DND-41 (cell line): ENCODE measurements around the gene ABHD17A.

Experiments used
- ATAC-seq: fragments of 200-7000 bp; cut with Tn5 transposase; 3 replicates; pipeline ENCODE4 v1.9.1; 2021; ENCODE audit warnings: low read depth; ENCODE audit not compliant: insufficient read depth
- DNase-seq: peaks from one replicate; pipeline ENCODE4 v3.0.0-alpha.2; 2020
- H2AFZ ChIP-seq: 2 replicates; pipeline ENCODE4 v1.6.0; 2012; ENCODE audit warnings: low read depth, low read length
- H3K27ac ChIP-seq: 2 replicates; pipeline ENCODE4 v1.5.1; 2012; ENCODE audit warnings: low read length, inconsistent platforms
- H3K27me3 ChIP-seq: fragments of 200-600 bp; sonication (generic); 2 replicates; pipeline ENCODE4 v1.6.0; 2012; ENCODE audit warnings: low read length, mild to moderate bottlenecking, inconsistent platforms; ENCODE audit not compliant: insufficient read depth, poor library complexity
- H3K36me3 ChIP-seq: 2 replicates; pipeline ENCODE4 v1.5.1; 2012; ENCODE audit warnings: low read length, inconsistent platforms; ENCODE audit not compliant: insufficient read depth
- H3K4me1 ChIP-seq: 2 replicates; pipeline ENCODE4 v1.5.1; 2012; ENCODE audit warnings: mild to moderate bottlenecking, low read length; ENCODE audit not compliant: insufficient read depth
- H3K4me2 ChIP-seq: 2 replicates; pipeline ENCODE4 v1.6.0; 2012; ENCODE audit warnings: mild to moderate bottlenecking, moderate library complexity, low read length, inconsistent platforms; ENCODE audit not compliant: insufficient read depth
- H3K4me3 ChIP-seq, 2 experiments: fragments of 200-600 bp in 1 of 2; shearing (Covaris generic) in 1 of 2; 2 replicates each; pipeline ENCODE4 v1.5.1; 2012 to 2016; ENCODE audit warnings: inconsistent platforms in 2 of 2, low read length in 2 of 2, mild to moderate bottlenecking in 2 of 2, low read depth in 1 of 2, moderate library complexity in 1 of 2
- H3K79me2 ChIP-seq: 2 replicates; pipeline ENCODE4 v1.6.0; 2012; ENCODE audit warnings: low read length, inconsistent platforms; ENCODE audit not compliant: insufficient read depth
- H3K9ac ChIP-seq: 2 replicates; pipeline ENCODE4 v1.6.0; 2012; ENCODE audit warnings: low read depth, mild to moderate bottlenecking, inconsistent platforms, low read length, moderate library complexity
- H3K9me3 ChIP-seq: 2 replicates; pipeline ENCODE4 v1.5.1; 2012; ENCODE audit warnings: low read length, moderate library complexity, mild to moderate bottlenecking, inconsistent platforms; ENCODE audit not compliant: insufficient read depth, severe bottlenecking
- H4K20me1 ChIP-seq: 2 replicates; pipeline ENCODE4 v1.6.0; 2012; ENCODE audit warnings: low read length; ENCODE audit not compliant: insufficient read depth
- EZH2 ChIP-seq: IDR thresholded peaks from 3 replicates; pipeline ENCODE4 v1.6.1; 2012; ENCODE audit warnings: borderline replicate concordance, low read depth, mild to moderate bottlenecking, moderate library complexity, low read length, inconsistent platforms; ENCODE audit not compliant: severe bottlenecking
- TF ChIP-seq, protein P1 (sequence below): IDR thresholded peaks from 2 replicates; pipeline ENCODE4 v1.5.1; 2012; ENCODE audit warnings: borderline replicate concordance, low read length, moderate library complexity, mild to moderate bottlenecking; ENCODE audit not compliant: poor library complexity, severe bottlenecking; ENCODE audit errors: extremely low read depth

Gene ABHD17A

DNA sequence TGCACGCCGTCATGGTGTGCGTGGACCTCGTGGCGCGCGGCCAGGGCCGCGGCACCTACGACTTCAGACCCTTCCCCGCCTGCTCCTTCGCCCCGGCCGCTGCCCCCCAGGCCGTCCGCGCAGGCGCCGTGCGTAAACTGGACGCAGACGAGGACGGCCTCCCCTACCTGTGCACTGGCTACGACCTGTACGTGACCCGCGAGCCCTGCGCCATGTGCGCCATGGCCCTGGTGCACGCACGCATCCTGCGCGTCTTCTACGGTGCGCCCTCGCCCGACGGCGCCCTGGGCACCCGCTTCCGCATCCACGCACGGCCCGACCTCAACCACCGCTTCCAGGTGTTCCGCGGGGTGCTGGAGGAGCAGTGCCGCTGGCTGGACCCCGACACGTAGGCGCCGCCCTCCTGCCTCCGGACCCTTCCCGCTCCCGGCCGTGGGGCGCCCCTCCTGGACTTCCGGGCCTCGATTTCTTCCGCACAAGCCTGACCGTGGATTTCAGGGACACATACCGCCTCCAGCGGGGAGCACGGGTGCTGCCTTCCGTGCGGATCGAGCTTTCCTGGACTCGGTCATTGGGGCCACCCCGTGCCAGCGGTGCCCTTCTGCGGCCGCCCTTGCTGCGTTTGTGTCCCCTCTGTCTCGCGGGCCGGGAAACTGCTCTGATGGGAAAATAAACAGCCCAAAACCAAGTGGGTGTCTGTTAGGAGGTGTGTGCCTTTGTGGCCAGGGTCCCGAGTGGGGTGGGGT, 27.6 kb upstream of the ABHD17A start:
- Histone ChIP-seq H3K4me2 (no peak overlapping the region), H4K20me1 (peaks cover 51% of the 10 kb centered on the region), H3K79me2 (peaks cover 66% of the 10 kb centered on the region), H3K4me3 (no peak overlapping the region), H3K27ac (no peak overlapping the region), H3K27me3 (no peaks in the 10 kb centered on the region), H2AFZ (no peak overlapping the region), H3K9me3 (no peaks in the 10 kb centered on the region), H3K4me1 (peaks cover 6% of the 10 kb centered on the region; the same call in 1 of the 2 replicates), H3K9ac (no peak overlapping the region), H3K36me3 (peaks cover 51% of the 10 kb centered on the region)
- DNase-seq (no peak), ATAC-seq (no peak)
- TF ChIP-seq EZH2 = no peak
- TF ChIP-seq, protein P1, sequence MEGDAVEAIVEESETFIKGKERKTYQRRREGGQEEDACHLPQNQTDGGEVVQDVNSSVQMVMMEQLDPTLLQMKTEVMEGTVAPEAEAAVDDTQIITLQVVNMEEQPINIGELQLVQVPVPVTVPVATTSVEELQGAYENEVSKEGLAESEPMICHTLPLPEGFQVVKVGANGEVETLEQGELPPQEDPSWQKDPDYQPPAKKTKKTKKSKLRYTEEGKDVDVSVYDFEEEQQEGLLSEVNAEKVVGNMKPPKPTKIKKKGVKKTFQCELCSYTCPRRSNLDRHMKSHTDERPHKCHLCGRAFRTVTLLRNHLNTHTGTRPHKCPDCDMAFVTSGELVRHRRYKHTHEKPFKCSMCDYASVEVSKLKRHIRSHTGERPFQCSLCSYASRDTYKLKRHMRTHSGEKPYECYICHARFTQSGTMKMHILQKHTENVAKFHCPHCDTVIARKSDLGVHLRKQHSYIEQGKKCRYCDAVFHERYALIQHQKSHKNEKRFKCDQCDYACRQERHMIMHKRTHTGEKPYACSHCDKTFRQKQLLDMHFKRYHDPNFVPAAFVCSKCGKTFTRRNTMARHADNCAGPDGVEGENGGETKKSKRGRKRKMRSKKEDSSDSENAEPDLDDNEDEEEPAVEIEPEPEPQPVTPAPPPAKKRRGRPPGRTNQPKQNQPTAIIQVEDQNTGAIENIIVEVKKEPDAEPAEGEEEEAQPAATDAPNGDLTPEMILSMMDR = no peak

DNA sequence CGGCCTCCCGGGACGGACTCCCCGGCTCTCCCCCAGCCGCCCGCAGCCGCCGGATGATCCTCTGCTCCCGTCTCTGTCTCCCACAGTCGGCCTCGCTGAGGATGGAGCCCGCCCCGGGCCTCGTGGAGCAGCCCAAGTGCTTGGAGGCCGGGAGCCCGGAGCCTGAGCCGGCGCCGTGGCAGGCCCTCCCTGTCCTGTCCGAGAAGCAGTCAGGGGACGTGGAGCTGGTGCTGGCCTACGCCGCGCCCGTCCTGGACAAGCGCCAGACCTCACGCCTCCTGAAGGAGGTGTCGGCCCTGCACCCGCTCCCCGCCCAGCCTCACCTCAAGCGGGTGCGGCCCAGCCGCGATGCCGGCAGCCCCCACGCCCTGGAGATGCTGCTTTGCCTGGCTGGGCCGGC, 26.7 kb upstream of the ABHD17A start:
- H2AFZ ChIP-seq = no peak overlapping the region
- TF ChIP-seq, protein P1 = no peak
- TF ChIP-seq EZH2 = no peak
- H3K4me3 ChIP-seq = no peak overlapping the region
- peaks cover 56% of the 10 kb centered on the region for H4K20me1 ChIP-seq
- no peaks in the 10 kb centered on the region for H3K9me3 ChIP-seq
- H3K4me1 ChIP-seq = peaks cover 8% of the 10 kb centered on the region; the same call in 1 of the 2 replicates
- no peak overlapping the region for H3K4me2 ChIP-seq
- H3K27me3 ChIP-seq = no peaks in the 10 kb centered on the region
- peaks cover 48% of the 10 kb centered on the region for H3K36me3 ChIP-seq
- H3K79me2 ChIP-seq = peaks cover 75% of the 10 kb centered on the region
- DNase-seq (no peak), ATAC-seq (no peak)
- H3K27ac ChIP-seq = no peak overlapping the region
- H3K9ac ChIP-seq = no peak overlapping the region

DNA sequence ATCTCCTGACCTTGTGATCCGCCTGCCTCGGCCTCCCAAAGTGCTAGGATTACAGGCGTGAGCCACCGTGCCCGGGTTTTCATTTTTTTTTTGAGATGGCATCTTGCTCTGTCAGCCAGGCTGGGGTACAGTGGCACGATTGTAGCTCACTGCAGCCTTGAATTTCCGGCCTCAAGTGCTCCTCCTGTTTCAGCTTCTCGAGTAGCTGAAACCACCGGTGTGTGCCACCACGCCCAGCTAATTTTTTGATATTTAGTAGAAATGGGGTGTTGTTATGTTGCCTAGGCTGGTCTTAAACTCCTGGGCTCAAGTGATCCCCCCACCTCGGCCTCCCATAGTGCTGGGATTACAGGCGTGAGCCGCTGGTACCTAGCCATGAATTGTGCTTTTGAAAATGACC, 25.8 kb upstream of the ABHD17A start:
- peaks cover 16% of the 10 kb centered on the region for H3K4me1 ChIP-seq
- peaks cover 56% of the 10 kb centered on the region for H4K20me1 ChIP-seq
- no peaks in the 10 kb centered on the region for H3K9me3 ChIP-seq
- ATAC-seq = no peak
- peaks cover 84% of the 10 kb centered on the region for H3K79me2 ChIP-seq
- H3K27me3 ChIP-seq = no peaks in the 10 kb centered on the region
- no peak overlapping the region for H3K4me3 ChIP-seq
- H3K27ac ChIP-seq = no peak overlapping the region
- TF ChIP-seq EZH2 = no peak
- TF ChIP-seq, protein P1 = no peak
- no peak for DNase-seq
- no peak overlapping the region for H3K4me2 ChIP-seq
- peaks cover 48% of the 10 kb centered on the region for H3K36me3 ChIP-seq
- no peak overlapping the region for H3K9ac ChIP-seq
- no peak overlapping the region for H2AFZ ChIP-seq
